ENCODE measurements around the gene UGCG.

UGCG gene

GRCh38 chr9:111969061-111969460 is 72.4 kb downstream of the UGCG start:
- H3K36me3 ChIP-seq (ENCODE audit: control insufficient read depth, insufficient read depth, low read length, severe bottlenecking), result no peaks in the 10 kb centered on the region
- peak; percentile 55 for DNase-seq (ENCODE audit: low read depth)
- peaks cover 29% of the 10 kb centered on the region for H3K4me1 ChIP-seq (ENCODE audit: control insufficient read depth, insufficient read depth, low read length)
- H3K9ac ChIP-seq (ENCODE audit: low read length), result no peak overlapping the region
- H3K27me3 ChIP-seq (replicated peaks; ENCODE audit: control insufficient read depth, insufficient read depth, low read length), result no peaks in the 10 kb centered on the region
- H3K9me3 ChIP-seq (ENCODE audit: control insufficient read depth, low read length), result no peaks in the 10 kb centered on the region
- no peak overlapping the region for H3K4me3 ChIP-seq (ENCODE audit: low read length)

- Histone ChIP-seq H3K9ac (ENCODE audit: low read length) (no peak overlapping the region), H3K4me3 (ENCODE audit: low read length) (no peak overlapping the region), H3K27me3 (replicated peaks; ENCODE audit: control insufficient read depth, insufficient read depth, low read length) (no peaks in the 10 kb centered on the region), H3K36me3 (ENCODE audit: control insufficient read depth, insufficient read depth, low read length, severe bottlenecking) (no peaks in the 10 kb centered on the region), H3K9me3 (ENCODE audit: control insufficient read depth, low read length) (no peaks in the 10 kb centered on the region), H3K4me1 (ENCODE audit: control insufficient read depth, insufficient read depth, low read length) (peaks cover 34% of the 10 kb centered on the region)
- no peak for DNase-seq (ENCODE audit: low read depth)
These were observed 73.0 kb downstream of the UGCG start for GRCh38 chr9:111969622-111970021.

GRCh38 chr9:111970827-111971226 is 74.2 kb downstream of the UGCG start:
- no peaks in the 10 kb centered on the region for H3K36me3 ChIP-seq (ENCODE audit: control insufficient read depth, insufficient read depth, low read length, severe bottlenecking)
- DNase-seq (ENCODE audit: low read depth), result no peak

GRCh38 chr9:111974092-111974681 is 77.6 kb downstream of the UGCG start:
- DNase-seq (ENCODE audit: low read depth), result no peak
- Histone ChIP-seq H3K4me1 (ENCODE audit: control insufficient read depth, insufficient read depth, low read length) (peaks cover 20% of the 10 kb centered on the region), H3K4me3 (ENCODE audit: low read length) (peak overlapping the region; percentile 47), H3K27me3 (replicated peaks; ENCODE audit: control insufficient read depth, insufficient read depth, low read length) (no peaks in the 10 kb centered on the region), H3K36me3 (ENCODE audit: control insufficient read depth, insufficient read depth, low read length, severe bottlenecking) (no peaks in the 10 kb centered on the region), H3K9me3 (ENCODE audit: control insufficient read depth, low read length) (no peaks in the 10 kb centered on the region), H3K9ac (ENCODE audit: low read length) (peak overlapping the region; percentile 48)

More at GRCh38 chr9:111970827-111971226, 74.2 kb downstream of the UGCG start:
- Histone ChIP-seq H3K9me3 (ENCODE audit: control insufficient read depth, low read length) (no peaks in the 10 kb centered on the region), H3K4me1 (ENCODE audit: control insufficient read depth, insufficient read depth, low read length) (peaks cover 32% of the 10 kb centered on the region), H3K27me3 (replicated peaks; ENCODE audit: control insufficient read depth, insufficient read depth, low read length) (no peaks in the 10 kb centered on the region), H3K4me3 (ENCODE audit: low read length) (no peak overlapping the region), H3K9ac (ENCODE audit: low read length) (no peak overlapping the region)

- H3K9ac ChIP-seq (ENCODE audit: low read length), result no peak overlapping the region
- H3K36me3 ChIP-seq (ENCODE audit: control insufficient read depth, insufficient read depth, low read length, severe bottlenecking), result no peaks in the 10 kb centered on the region
- H3K27me3 ChIP-seq (replicated peaks; ENCODE audit: control insufficient read depth, insufficient read depth, low read length), result no peaks in the 10 kb centered on the region
- no peaks in the 10 kb centered on the region for H3K9me3 ChIP-seq (ENCODE audit: control insufficient read depth, low read length)
- H3K4me3 ChIP-seq (ENCODE audit: low read length), result no peak overlapping the region
- peaks cover 14% of the 10 kb centered on the region for H3K4me1 ChIP-seq (ENCODE audit: control insufficient read depth, insufficient read depth, low read length)
- DNase-seq (ENCODE audit: low read depth), result no peak
These were observed 79.1 kb downstream of the UGCG start for GRCh38 chr9:111975709-111976108.

- DNase-seq (ENCODE audit: low read depth), result no peak
These were observed 82.0 kb downstream of the UGCG start for GRCh38 chr9:111978616-111979015.

GRCh38 chr9:111979561-111979960 is 82.9 kb downstream of the UGCG start:
- Histone ChIP-seq H3K4me1 (ENCODE audit: control insufficient read depth, insufficient read depth, low read length) (peaks cover 5% of the 10 kb centered on the region), H3K9ac (ENCODE audit: low read length) (no peak overlapping the region), H3K9me3 (ENCODE audit: control insufficient read depth, low read length) (no peaks in the 10 kb centered on the region), H3K27me3 (replicated peaks; ENCODE audit: control insufficient read depth, insufficient read depth, low read length) (no peaks in the 10 kb centered on the region), H3K36me3 (ENCODE audit: control insufficient read depth, insufficient read depth, low read length, severe bottlenecking) (no peaks in the 10 kb centered on the region), H3K4me3 (ENCODE audit: low read length) (no peak overlapping the region)
- no peak for DNase-seq (ENCODE audit: low read depth)

More at GRCh38 chr9:111978616-111979015, 82.0 kb downstream of the UGCG start:
- H3K4me3 ChIP-seq (ENCODE audit: low read length), result no peak overlapping the region
- H3K36me3 ChIP-seq (ENCODE audit: control insufficient read depth, insufficient read depth, low read length, severe bottlenecking), result no peaks in the 10 kb centered on the region
- no peaks in the 10 kb centered on the region for H3K27me3 ChIP-seq (replicated peaks; ENCODE audit: control insufficient read depth, insufficient read depth, low read length)
- H3K4me1 ChIP-seq (ENCODE audit: control insufficient read depth, insufficient read depth, low read length), result peaks cover 13% of the 10 kb centered on the region
- H3K9me3 ChIP-seq (ENCODE audit: control insufficient read depth, low read length), result no peaks in the 10 kb centered on the region
- no peak overlapping the region for H3K9ac ChIP-seq (ENCODE audit: low read length)

- Histone ChIP-seq H3K27me3 (replicated peaks; ENCODE audit: control insufficient read depth, insufficient read depth, low read length) (no peaks in the 10 kb centered on the region), H3K4me1 (ENCODE audit: control insufficient read depth, insufficient read depth, low read length) (no peaks in the 10 kb centered on the region), H3K4me3 (ENCODE audit: low read length) (no peak overlapping the region), H3K9ac (ENCODE audit: low read length) (no peak overlapping the region), H3K36me3 (ENCODE audit: control insufficient read depth, insufficient read depth, low read length, severe bottlenecking) (no peaks in the 10 kb centered on the region), H3K9me3 (ENCODE audit: control insufficient read depth, low read length) (no peaks in the 10 kb centered on the region)
- DNase-seq (ENCODE audit: low read depth), result no peak
These were observed 83.8 kb downstream of the UGCG start for GRCh38 chr9:111980398-111980797.

- no peak for DNase-seq (ENCODE audit: low read depth)
- Histone ChIP-seq H3K4me1 (ENCODE audit: control insufficient read depth, insufficient read depth, low read length) (peaks cover 5% of the 10 kb centered on the region), H3K4me3 (ENCODE audit: low read length) (no peak overlapping the region), H3K9me3 (ENCODE audit: control insufficient read depth, low read length) (no peaks in the 10 kb centered on the region), H3K36me3 (ENCODE audit: control insufficient read depth, insufficient read depth, low read length, severe bottlenecking) (no peaks in the 10 kb centered on the region), H3K27me3 (replicated peaks; ENCODE audit: control insufficient read depth, insufficient read depth, low read length) (no peaks in the 10 kb centered on the region), H3K9ac (ENCODE audit: low read length) (no peak overlapping the region)
These were observed 86.9 kb downstream of the UGCG start for GRCh38 chr9:111983484-111983908.

GRCh38 chr9:111984086-111984802 is 87.6 kb downstream of the UGCG start:
- Histone ChIP-seq H3K4me1 (ENCODE audit: control insufficient read depth, insufficient read depth, low read length) (peaks cover 5% of the 10 kb centered on the region), H3K4me3 (ENCODE audit: low read length) (no peak overlapping the region), H3K9ac (ENCODE audit: low read length) (no peak overlapping the region), H3K36me3 (ENCODE audit: control insufficient read depth, insufficient read depth, low read length, severe bottlenecking) (no peaks in the 10 kb centered on the region), H3K27me3 (replicated peaks; ENCODE audit: control insufficient read depth, insufficient read depth, low read length) (no peaks in the 10 kb centered on the region), H3K9me3 (ENCODE audit: control insufficient read depth, low read length) (no peaks in the 10 kb centered on the region)
- no peak for DNase-seq (ENCODE audit: low read depth)
